M059J (cell line): Measurements from ENCODE around the gene TARBP2. TPM values are rescaled to one million over a fixed set of nuclear protein-coding genes. Genes with fewer than 3 reads are reported as not detected.

Source experiments
- DNase-seq: peaks from one replicate; pipeline ENCODE4 v3.0.0-alpha.2; 2012; ENCODE audit warnings: low read depth
- total RNA-seq: library from RNA; depleted of rRNA; stranded (reverse); fragments of >200 nt; shearing (Covaris generic); gene quantifications from 2 replicates; pipeline ENCODE4 v1.2.3, GENCODE V29; 2014

TARBP2 gene
- total RNA-seq, 1 experiment from 2014 or later: 31.7 TPM

DNA sequence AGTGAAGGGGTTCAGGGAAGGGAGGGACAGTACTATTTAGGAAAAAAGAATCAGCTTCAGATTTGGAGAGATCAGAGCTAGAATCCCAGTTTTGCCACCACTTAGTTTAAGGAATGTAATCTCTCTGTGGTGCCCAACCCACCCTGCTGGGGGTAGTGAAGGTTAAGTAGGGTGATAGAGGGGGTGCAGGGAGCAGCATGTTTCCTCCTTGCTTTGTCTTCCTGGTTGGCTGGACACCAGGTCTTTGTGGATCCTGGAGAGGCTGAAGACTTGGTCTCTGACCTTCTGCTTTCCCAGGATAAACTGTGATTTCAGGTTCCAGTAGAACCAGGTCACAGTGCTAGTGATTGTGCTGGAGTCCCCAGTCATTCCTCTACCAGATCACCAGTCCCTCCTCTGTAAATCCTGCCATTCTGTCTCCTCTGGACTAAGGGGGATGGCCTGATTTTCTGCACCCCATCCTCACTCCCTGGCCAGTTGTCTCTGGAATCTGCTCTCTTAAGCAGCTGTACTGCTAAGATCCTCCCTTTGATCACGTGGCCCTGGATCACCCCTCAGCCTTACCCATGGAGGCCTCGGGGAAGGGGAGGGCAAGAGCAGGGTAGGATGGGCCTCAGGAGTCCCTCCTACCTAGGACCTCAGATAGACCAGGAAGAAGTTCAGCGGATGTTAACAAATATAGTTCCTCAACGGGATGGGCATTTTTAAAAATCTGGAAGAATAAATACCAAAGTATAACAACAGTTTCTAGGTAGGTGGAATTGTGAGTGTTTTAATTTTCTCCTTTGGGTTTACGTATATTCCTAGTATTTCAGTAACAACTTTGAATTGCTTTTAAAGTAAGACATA lies 5.0 kb upstream of the TARBP2 start:
- peak; percentile 50 for DNase-seq

DNA sequence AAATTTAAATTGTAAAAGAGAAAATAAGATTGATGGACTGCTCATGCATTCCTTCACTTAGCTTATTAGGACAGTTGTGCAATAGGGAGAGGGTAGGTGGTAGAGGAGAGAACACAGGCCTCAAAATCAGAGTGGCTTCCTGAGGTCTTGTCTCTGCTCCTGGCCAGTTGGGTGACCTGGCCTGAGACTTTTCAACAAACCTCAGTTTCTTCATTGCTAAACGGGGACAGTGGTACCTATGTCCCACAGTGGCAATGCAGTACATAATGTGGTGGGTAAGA lies 4.4 kb upstream of the TARBP2 start:
- DNase-seq: no peak

DNA sequence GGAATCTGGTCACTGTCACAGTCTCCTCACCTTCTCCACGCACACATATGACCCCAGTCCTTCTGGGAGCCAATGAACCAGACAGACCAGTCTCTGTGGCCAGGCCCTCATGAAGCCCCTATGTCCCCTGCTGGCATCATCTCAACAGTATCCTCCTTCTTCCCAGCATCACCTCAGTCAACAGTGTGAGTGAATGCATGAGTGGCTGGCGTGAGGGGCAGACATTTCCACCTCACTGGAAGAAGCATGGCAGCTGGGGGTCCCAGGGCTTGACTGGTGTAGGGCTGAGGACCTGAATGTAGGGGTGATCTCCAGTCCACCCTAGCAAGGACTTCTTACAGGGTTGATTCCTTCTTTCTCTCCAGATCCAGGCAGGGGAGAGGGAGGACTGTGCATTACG lies 3.6 kb upstream of the TARBP2 start:
- no peak for DNase-seq

DNA sequence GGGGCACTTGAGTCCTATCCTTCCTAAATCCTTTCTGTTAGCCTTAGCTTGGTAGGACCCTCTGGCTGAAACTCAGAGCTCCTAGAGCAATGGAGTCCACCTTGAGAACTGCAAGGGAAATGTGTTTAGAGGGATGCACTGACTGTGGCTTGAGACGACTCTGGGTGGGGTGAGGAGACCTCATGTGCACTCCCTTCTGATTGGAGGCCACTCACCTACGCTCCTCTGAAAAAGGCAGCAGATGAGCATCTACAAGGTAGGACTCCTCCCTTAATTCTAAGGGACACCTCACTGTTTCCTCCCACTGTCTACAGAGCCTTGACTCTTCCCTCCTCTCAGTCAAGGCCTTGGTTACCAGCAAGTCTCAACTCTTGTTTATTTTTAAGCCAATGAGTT lies 2.9 kb upstream of the TARBP2 start:
- DNase-seq: no peak

- DNase-seq: peak; percentile 58
These were observed 1.6 kb upstream of the TARBP2 start, which contains the start of gene MAP3K12 for GRCh38 chr12:53499266-53500141. TSS of gene MAP3K12 (minus strand) at chr12:53499458. CDS start at chr12:53487391, 12,067 bp downstream.

DNA sequence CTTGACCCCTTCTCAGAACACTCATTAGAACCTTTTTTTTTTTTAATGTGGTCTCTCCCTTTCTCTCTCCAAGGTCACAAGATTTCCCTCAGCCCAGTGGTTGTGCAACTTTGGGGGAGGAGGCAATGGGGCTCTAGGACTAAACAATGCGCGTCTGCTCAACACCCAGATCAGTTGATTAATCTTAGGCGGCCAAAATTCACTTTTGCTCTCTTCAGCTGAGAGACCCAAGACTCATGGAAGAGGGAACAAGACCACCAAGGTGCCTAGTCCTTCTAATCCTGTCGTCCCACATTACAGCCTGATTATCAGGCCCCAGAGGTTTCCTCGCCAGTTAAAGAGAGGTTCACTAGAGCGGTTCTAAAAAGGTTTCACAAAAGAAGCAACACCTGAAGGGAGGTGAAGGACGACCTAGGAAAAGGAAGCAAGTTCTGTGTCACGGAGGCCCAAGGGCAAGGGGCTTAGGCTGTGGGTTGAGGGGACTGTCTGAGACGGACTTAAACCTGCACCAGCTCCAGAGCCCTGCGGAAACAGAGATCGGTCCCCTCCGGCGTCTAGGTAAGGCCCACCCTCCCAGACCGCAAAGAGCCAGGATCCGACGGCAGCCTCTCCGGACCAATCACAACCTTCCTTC lies 824 bp upstream of the TARBP2 start:
- DNase-seq: peak; percentile 65

GRCh38 chr12:53501615-53502181 lies 615 bp downstream of the TARBP2 start:
- no peak for DNase-seq

DNA sequence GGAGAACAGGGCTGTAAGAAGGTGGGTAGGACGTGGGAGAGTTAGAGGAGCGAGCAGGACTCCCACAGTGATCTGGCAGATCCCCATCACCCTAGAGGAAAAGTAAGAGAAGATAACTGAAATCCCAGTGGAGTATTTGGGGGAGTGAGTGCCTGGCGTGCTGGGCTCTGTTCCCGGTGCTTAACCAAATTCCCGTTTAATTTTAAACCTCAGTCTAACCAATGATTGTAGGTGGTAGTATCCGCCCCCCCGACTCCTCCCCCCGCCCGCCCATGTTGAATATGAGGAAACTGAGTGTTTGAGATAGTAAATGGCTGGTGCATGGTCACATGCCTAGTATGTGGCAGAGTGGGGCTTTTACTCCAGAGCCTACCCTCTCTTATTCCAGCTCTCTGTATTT lies 1.2 kb downstream of the TARBP2 start:
- DNase-seq: no peak

- DNase-seq: no peak
These were observed 2.1 kb downstream of the TARBP2 start for GRCh38 chr12:53502983-53503728.

GRCh38 chr12:53504004-53504920 lies 3.2 kb downstream of the TARBP2 start:
- no peak for DNase-seq

GRCh38 chr12:53505086-53505485 lies 4.0 kb downstream of the TARBP2 start:
- peak; percentile 78 for DNase-seq

- peak; percentile 62 for DNase-seq
These were observed 4.7 kb downstream of the TARBP2 start for GRCh38 chr12:53505555-53506449.

- no peak for DNase-seq
These were observed 5.3 kb downstream of the TARBP2 start for GRCh38 chr12:53506450-53506785.

DNA sequence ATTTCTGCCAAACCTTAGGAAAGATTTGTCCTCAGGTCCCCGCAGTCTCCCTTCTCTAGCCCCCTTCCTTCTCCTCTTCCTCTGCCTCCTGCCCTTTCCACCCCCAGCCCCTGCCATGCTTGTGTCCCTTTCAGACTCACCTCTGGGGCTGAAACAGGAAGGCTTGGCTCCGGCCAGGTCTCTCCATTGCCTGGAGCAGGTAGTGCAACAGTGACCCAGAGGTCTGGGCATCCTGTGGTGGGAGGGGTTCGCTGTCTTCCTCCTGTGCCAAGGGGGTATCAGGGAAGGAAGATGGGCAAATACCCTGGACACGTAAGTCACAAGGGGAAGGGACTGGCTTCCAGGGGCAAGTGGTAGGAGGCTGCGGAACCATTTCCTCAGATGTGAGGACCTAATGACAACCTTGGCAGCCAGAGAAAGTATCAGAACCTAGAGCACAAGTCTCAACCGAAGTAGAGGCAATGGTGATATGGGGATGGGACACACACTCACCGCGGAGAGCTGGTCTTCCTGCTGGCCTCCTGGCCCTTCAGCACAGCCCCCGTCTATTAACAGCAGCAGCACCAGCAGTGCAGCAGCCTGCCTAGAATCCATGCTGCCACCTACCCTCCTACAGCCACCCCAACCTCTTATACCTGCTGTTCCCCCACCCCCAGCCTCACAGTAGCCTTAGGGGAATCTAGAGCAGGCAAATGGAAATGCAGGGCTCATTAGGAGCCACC lies 6.0 kb downstream of the TARBP2 start, which contains the start of gene NPFF:
Gene NPFF, minus strand, starts transcription at position 604 of the 722 bp plus-strand sequence. Its CDS starts 10 bp downstream, at position 594.
- no peak for DNase-seq

- DNase-seq: no peak
These were observed 6.5 kb downstream of the TARBP2 start for GRCh38 chr12:53507603-53507885.

GRCh38 chr12:53508534-53509170 lies 7.6 kb downstream of the TARBP2 start:
- peak; percentile 74 for DNase-seq

DNA sequence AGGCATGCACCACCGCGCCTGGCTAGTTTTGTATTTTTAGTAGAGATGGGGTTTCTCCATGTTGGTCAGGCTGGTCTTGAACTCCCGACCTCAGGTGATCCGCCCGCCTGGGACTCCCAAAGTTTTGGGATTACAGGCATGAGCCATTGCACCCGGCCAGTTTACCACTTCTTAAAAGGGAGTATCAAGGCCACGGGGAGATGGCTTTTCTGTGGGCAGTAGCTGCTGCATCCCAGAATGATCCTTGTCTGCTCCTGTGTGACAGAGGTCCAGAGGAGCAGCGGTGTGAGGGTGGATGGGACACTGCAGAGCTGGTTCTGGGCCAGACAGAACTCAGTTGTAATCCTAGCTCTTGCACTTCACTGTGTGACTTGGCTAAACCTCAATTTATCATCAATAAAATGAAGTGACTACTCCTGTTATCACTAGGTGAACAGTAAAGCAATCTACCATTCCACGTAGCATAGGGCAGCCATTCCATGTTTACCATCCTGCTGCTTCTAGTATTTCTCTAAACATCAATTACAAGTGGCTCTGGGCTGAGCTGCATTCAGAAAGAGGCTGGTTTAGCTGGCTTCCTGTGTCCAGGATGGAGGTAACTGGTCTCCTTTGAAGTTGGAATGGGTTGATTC lies 9.2 kb downstream of the TARBP2 start:
- DNase-seq: no peak
